IMR-90 (cell line): ENCODE results near the gene EPB41L4A. TPM values are rescaled to one million over a fixed set of nuclear protein-coding genes. Genes with fewer than 3 reads are reported as not detected.

Source experiments
- ATAC-seq: fragments of 200-7000 bp; cut with Tn5 transposase; 2 replicates; pipeline ENCODE4 v1.9.1; 2020; ENCODE audit warnings: low read depth, mild to moderate bottlenecking, moderate library complexity
- BruUV-seq: library from RNA; stranded (reverse); fragments of 400-500 nt; replicated peaks from 2 replicates; lab custom pipeline; 2021; lab: Mats Ljungman, UMichigan
- CTCF ChIA-PET: fragments of 300-600 bp; formaldehyde crosslinking; extraction: SDS; loops from one replicate; lab custom pipeline; 2021; ENCODE audit warnings: antibody characterized with exemption; lab: Yijun Ruan, JAX
- POLR2A ChIA-PET: fragments of 300-600 bp; sonication (Branson Sonifier 250); formaldehyde crosslinking; loops from one replicate; lab custom pipeline; 2022; ENCODE audit warnings: antibody characterized with exemption; ENCODE audit not compliant: unreplicated experiment; lab: Charles Lee
- DNase-seq: peaks from one replicate; pipeline ENCODE4 v3.0.0; 2013
- H2AFZ ChIP-seq: replicated peaks from 2 replicates; pipeline ENCODE3; 2013; ENCODE audit warnings: low read length, mild to moderate bottlenecking; ENCODE audit not compliant: poor library complexity
- H2AK5ac ChIP-seq: 2 replicates; pipeline ENCODE4 v1.6.1; 2013; ENCODE audit warnings: low read depth, low read length, inconsistent platforms
- H2AK9ac ChIP-seq: replicated peaks from 2 replicates; pipeline ENCODE3; 2013; ENCODE audit warnings: mild to moderate bottlenecking, low read depth, low read length, moderate library complexity; ENCODE audit not compliant: poor library complexity
- H2BK120ac ChIP-seq: 2 replicates; pipeline ENCODE4 v1.6.1; 2013; ENCODE audit warnings: low read depth, low read length, inconsistent platforms
- H2BK15ac ChIP-seq: 3 replicates; pipeline ENCODE4 v1.6.1; 2013; ENCODE audit warnings: low read depth, low read length, inconsistent platforms
- H2BK20ac ChIP-seq: 2 replicates; pipeline ENCODE4 v1.6.1; 2013; ENCODE audit warnings: low read depth, mild to moderate bottlenecking, inconsistent platforms, low read length, moderate library complexity
- H2BK5ac ChIP-seq: 2 replicates; pipeline ENCODE4 v1.6.1; 2013; ENCODE audit warnings: mild to moderate bottlenecking, low read depth, low read length, inconsistent platforms; ENCODE audit not compliant: poor library complexity, severe bottlenecking
- H3K14ac ChIP-seq: replicated peaks from 2 replicates; pipeline ENCODE4 v1.6.1; 2013; ENCODE audit warnings: low read depth, low read length, inconsistent platforms
- H3K18ac ChIP-seq: 2 replicates; pipeline ENCODE4 v1.6.1; 2013; ENCODE audit warnings: low read depth, low read length, control low read depth
- H3K23ac ChIP-seq: 2 replicates; pipeline ENCODE4 v1.6.1; 2013; ENCODE audit warnings: low read depth, low read length, inconsistent platforms
- H3K27ac ChIP-seq: 2 replicates; pipeline ENCODE4 v1.5.1; 2013; ENCODE audit warnings: mild to moderate bottlenecking, control low read depth, low read length; ENCODE audit not compliant: insufficient read depth
- H3K27me3 ChIP-seq: 2 replicates; pipeline ENCODE4 v1.6.1; 2013; ENCODE audit warnings: low read length; ENCODE audit not compliant: control insufficient read depth, insufficient read depth
- H3K36me3 ChIP-seq: 2 replicates; pipeline ENCODE4 v1.6.1; 2013; ENCODE audit warnings: low read length, mixed read lengths; ENCODE audit not compliant: control insufficient read depth, insufficient read depth
- H3K4ac ChIP-seq: 2 replicates; pipeline ENCODE4 v1.6.1; 2013; ENCODE audit warnings: low read depth, low read length, inconsistent platforms
- H3K4me1 ChIP-seq: 2 replicates; pipeline ENCODE4 v1.6.1; 2013; ENCODE audit warnings: low read length, mixed read lengths; ENCODE audit not compliant: control insufficient read depth, insufficient read depth
- H3K4me2 ChIP-seq: 2 replicates; pipeline ENCODE4 v1.6.1; 2013; ENCODE audit warnings: low read depth, mild to moderate bottlenecking, control low read depth, low read length, moderate library complexity
- H3K4me3 ChIP-seq: 2 replicates; pipeline ENCODE4 v1.5.1; 2013; ENCODE audit warnings: low read depth, mild to moderate bottlenecking, control low read depth, low read length, moderate library complexity; ENCODE audit not compliant: insufficient read depth
- H3K56ac ChIP-seq: 2 replicates; pipeline ENCODE4 v1.6.1; 2013; ENCODE audit warnings: low read length, inconsistent platforms; ENCODE audit not compliant: insufficient read depth; ENCODE audit errors: extremely low read depth
- H3K79me1 ChIP-seq, 2 experiments: 2 replicates each; pipeline ENCODE4 v1.6.1; 2013; ENCODE audit warnings: low read length in 2 of 2, inconsistent platforms in 1 of 2, low read depth in 1 of 2
- H3K9ac ChIP-seq: 2 replicates; pipeline ENCODE4 v1.6.1; 2013; ENCODE audit warnings: low read depth, low read length, control low read depth
- H3K9me1 ChIP-seq: 2 replicates; pipeline ENCODE4 v1.6.1; 2013; ENCODE audit warnings: low read length, inconsistent platforms; ENCODE audit not compliant: insufficient read depth
- H3K9me3 ChIP-seq: 2 replicates; pipeline ENCODE4 v1.6.1; 2013; ENCODE audit warnings: low read length; ENCODE audit not compliant: control insufficient read depth, insufficient read depth
- H4K20me1 ChIP-seq: 2 replicates; pipeline ENCODE4 v1.6.1; 2013; ENCODE audit warnings: low read length, inconsistent platforms; ENCODE audit not compliant: insufficient read depth
- H4K5ac ChIP-seq: 2 replicates; pipeline ENCODE4 v1.6.1; 2013; ENCODE audit warnings: mild to moderate bottlenecking, low read depth, low read length, control low read depth
- H4K8ac ChIP-seq, 2 experiments: 2 replicates each; pipeline ENCODE4 v1.6.1; 2013; ENCODE audit warnings: low read depth in 2 of 2, low read length in 2 of 2, control low read depth in 1 of 2, inconsistent platforms in 1 of 2
- H4K91ac ChIP-seq: 2 replicates; pipeline ENCODE4 v1.6.1; 2013; ENCODE audit warnings: low read depth, low read length, inconsistent platforms; ENCODE audit not compliant: insufficient read depth
- BHLHE40 ChIP-seq: fragments of 150-350 bp; IDR thresholded peaks from 2 replicates; pipeline ENCODE4 v1.6.1; 2016; ENCODE audit warnings: mild to moderate bottlenecking, low read depth, low read length
- CEBPB ChIP-seq: IDR thresholded peaks from 2 replicates; pipeline ENCODE4 v1.6.1; 2012; ENCODE audit warnings: low read depth, low read length, improper control_type of control experiment
- RAD21 ChIP-seq: IDR thresholded peaks from 2 replicates; pipeline ENCODE4 v1.6.1; 2012; ENCODE audit warnings: low read length, improper control_type of control experiment
- dilution Hi-C: fragments of 300-500 bp; cut with HindIII; formaldehyde crosslinking; loops from one replicate; pipeline ENCODE4 v1.14.3; 2018; ENCODE audit warnings: low sequenced_read_pairs; ENCODE audit not compliant: unreplicated experiment
- in situ Hi-C: fragments of 300-500 bp; cut with MboI; formaldehyde crosslinking; loops from 3 replicates; pipeline ENCODE4 v1.14.3; 2019; ENCODE audit warnings: low sequenced_read_pairs, inconsistent platforms, mixed read lengths
- intact Hi-C: fragments of 100-400 bp; cut with micrococcal nuclease; formaldehyde crosslinking; loops from 2 replicates; pipeline ENCODE4 v1.10.0; 2022
- polyA plus RNA-seq, 3 experiments: library from polyadenylated mRNA; depleted of rRNA; stranded (reverse); fragments of >200 nt; gene quantifications; 2 replicates each; pipeline ENCODE4 v1.2.3, GENCODE V29; 2012; ENCODE audit warnings: low replicate concordance in 1 of 3
- total RNA-seq: library from RNA; depleted of rRNA; stranded (reverse); fragments of >200 nt; gene quantifications from 2 replicates; pipeline ENCODE4 v1.2.3, GENCODE V29; 2012

Gene EPB41L4A
- total and polyA plus RNA-seq, 2 of the 4 experiments (the other 2 are of a cell fraction) = under 0.01 to 0.02 TPM

- no peaks in the 10 kb centered on the region for H4K20me1 ChIP-seq
- H3K9ac ChIP-seq = no peak overlapping the region
- H3K9me3 ChIP-seq = no peaks in the 10 kb centered on the region
- no peak overlapping the region for H3K18ac ChIP-seq
- H3K4me1 ChIP-seq = no peaks in the 10 kb centered on the region; the same call in 1 of the 2 replicates
- H3K4me3 ChIP-seq = no peak overlapping the region
- H3K9me1 ChIP-seq = no peaks in the 10 kb centered on the region
- ATAC-seq (peak; percentile 37), DNase-seq (peak; percentile 10)
- H3K27me3 ChIP-seq = no peaks in the 10 kb centered on the region; the same call in 1 of the 2 replicates
- no peaks in the 10 kb centered on the region for H3K36me3 ChIP-seq
- H3K23ac ChIP-seq = no peak overlapping the region
- no peaks in the 10 kb centered on the region for H3K79me1 ChIP-seq
- no peak overlapping the region for H3K27ac ChIP-seq
- no peak overlapping the region for H2BK5ac ChIP-seq
- H3K4me2 ChIP-seq = no peak overlapping the region
- H2BK15ac ChIP-seq = no peak overlapping the region
- H4K5ac ChIP-seq = no peak overlapping the region
- no peak overlapping the region for H2BK120ac ChIP-seq
- no peak overlapping the region for H2BK20ac ChIP-seq
- no peak overlapping the region for H2AK5ac ChIP-seq
- intact Hi-C loops = no loop called here
- in situ Hi-C loops = no loop called here
- no TSS peak for BruUV-seq
- H3K14ac ChIP-seq = no peak overlapping the region
- H3K56ac ChIP-seq = no peak overlapping the region
- H4K91ac ChIP-seq = no peak overlapping the region
- no peak overlapping the region for H4K8ac ChIP-seq
- CTCF ChIA-PET = interaction anchor here (0.6 to 0.9 kb wide), 2 partner anchors 98 to 659 kb away, joined by 4 read pairs; no protein-coding TSS in a partner anchor
- H2AK9ac ChIP-seq = no peak overlapping the region
- dilution Hi-C loops = no loop called here
- POLR2A ChIA-PET = interaction anchor here (0.7 kb wide), 1 partner anchor 27 kb away, joined by 3 read pairs; no protein-coding TSS in a partner anchor
- TF ChIP-seq RAD21 = no peak
- no peak for TF ChIP-seq BHLHE40
- TF ChIP-seq CEBPB = no peak
- no peak overlapping the region for H2AFZ ChIP-seq
- H3K4ac ChIP-seq = no peak overlapping the region
These were observed 291.2 kb downstream of the EPB41L4A start for GRCh38 chr5:112127861-112128260.
